Mesothelial cell of epicardium (in vitro differentiated cells): Measurements from ENCODE around the gene PLXND1. TPM values are rescaled to one million over a fixed set of nuclear protein-coding genes. Genes with fewer than 3 reads are reported as not detected.

Experiments
- DNase-seq, 2 experiments: peaks; one replicate each; pipeline ENCODE4 v3.0.0; 2021; ENCODE audit warnings: low spot score in 2 of 2; ENCODE audit not compliant: unreplicated experiment in 2 of 2
- H3K27ac Mint-ChIP-seq: 2 replicates; pipeline ENCODE4 v1.8.0; 2021; ENCODE audit warnings: mixed read lengths
- H3K27me3 Mint-ChIP-seq: 2 replicates; pipeline ENCODE4 v1.8.0; 2021; ENCODE audit warnings: low read depth, mixed read lengths
- H3K36me3 Mint-ChIP-seq: 2 replicates; pipeline ENCODE4 v1.8.0; 2021; ENCODE audit warnings: mixed read lengths
- H3K4me1 Mint-ChIP-seq: 2 replicates; pipeline ENCODE4 v1.8.0; 2021; ENCODE audit warnings: mixed read lengths
- H3K4me3 Mint-ChIP-seq: 2 replicates; pipeline ENCODE4 v1.8.0; 2021; ENCODE audit warnings: mild to moderate bottlenecking, moderate library complexity, mixed read lengths
- H3K9me3 Mint-ChIP-seq: 2 replicates; pipeline ENCODE4 v1.8.0; 2021; ENCODE audit warnings: mixed read lengths
- total RNA-seq: library from RNA; stranded (reverse); gene quantifications from 3 replicates; pipeline ENCODE4 v1.2.1, GENCODE V29; 2021
- TF ChIP-seq, protein P1 (sequence below): fragments of 200-600 bp; sonication (generic); IDR thresholded peaks from one replicate; pipeline ENCODE4 v1.5.0; 2021; ENCODE audit warnings: antibody characterized with exemption; ENCODE audit not compliant: unreplicated experiment

The PLXND1 gene
- total RNA-seq, 1 donor from 2014 or later, result 60.6 TPM

DNA sequence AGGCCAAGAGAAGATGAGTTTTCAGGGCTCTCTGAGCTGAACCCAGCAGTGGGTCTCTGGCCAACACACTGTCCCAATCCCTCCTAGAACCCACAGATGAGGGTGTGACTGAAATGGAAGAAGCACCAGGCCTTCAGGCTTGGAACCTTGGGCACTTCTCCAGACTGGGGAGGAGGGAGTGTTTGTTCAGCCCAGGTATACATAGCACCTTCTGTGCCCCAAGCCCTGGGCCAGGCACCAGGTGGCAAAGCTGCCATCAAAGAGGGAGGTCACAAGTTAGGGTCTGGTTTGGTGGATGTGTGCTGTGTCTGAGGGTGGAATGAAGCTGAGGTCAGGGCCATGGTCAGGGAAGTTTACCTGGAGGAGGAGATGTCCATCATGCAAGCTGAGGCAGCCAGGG lies 93.9 kb downstream of the PLXND1 start:
- TF ChIP-seq, protein P1, sequence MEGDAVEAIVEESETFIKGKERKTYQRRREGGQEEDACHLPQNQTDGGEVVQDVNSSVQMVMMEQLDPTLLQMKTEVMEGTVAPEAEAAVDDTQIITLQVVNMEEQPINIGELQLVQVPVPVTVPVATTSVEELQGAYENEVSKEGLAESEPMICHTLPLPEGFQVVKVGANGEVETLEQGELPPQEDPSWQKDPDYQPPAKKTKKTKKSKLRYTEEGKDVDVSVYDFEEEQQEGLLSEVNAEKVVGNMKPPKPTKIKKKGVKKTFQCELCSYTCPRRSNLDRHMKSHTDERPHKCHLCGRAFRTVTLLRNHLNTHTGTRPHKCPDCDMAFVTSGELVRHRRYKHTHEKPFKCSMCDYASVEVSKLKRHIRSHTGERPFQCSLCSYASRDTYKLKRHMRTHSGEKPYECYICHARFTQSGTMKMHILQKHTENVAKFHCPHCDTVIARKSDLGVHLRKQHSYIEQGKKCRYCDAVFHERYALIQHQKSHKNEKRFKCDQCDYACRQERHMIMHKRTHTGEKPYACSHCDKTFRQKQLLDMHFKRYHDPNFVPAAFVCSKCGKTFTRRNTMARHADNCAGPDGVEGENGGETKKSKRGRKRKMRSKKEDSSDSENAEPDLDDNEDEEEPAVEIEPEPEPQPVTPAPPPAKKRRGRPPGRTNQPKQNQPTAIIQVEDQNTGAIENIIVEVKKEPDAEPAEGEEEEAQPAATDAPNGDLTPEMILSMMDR, result no peak
- Mint-ChIP-seq H3K36me3 (peaks cover 20% of the 10 kb centered on the region), H3K4me3 (no peak overlapping the region), H3K9me3 (no peaks in the 10 kb centered on the region), H3K27me3 (no peaks in the 10 kb centered on the region), H3K4me1 (no peaks in the 10 kb centered on the region), H3K27ac (no peak overlapping the region)
- DNase-seq, result no peak

DNA sequence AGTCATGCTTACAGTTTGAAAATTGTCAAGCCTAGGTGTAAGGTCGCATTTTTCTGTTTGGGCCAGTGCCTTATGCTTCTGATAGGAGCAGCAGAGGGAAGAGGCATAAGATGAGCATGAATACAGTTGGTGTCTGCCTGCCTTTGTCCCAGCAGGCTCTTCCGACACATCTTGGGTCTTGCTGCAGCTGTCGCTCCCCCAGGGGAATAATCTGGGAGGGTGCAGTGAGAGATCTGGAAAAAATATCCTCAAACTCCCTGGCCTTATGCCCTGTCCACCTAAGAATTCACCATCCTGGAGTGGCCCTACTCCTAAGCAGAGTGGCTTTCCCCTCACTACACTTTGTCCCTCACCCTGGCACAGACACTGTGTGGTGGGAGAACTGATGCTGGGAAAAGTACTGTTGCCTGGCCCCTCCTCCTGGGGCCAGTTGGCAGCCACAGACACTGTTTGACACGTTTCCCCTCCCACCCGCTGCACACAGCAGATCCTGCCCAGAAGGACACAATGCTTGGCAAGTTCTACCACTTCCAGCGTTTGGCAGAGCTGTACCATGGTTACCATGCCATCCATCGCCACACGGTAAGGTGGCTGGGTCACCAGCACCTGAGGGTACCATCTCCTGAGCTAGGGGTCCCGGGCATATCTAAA lies 99.2 kb downstream of the PLXND1 start:
- Mint-ChIP-seq H3K4me3 (no peak overlapping the region), H3K9me3 (no peaks in the 10 kb centered on the region), H3K27me3 (no peaks in the 10 kb centered on the region), H3K4me1 (peaks cover 10% of the 10 kb centered on the region), H3K27ac (no peak overlapping the region), H3K36me3 (peaks cover 33% of the 10 kb centered on the region)
- DNase-seq, result no peak
- TF ChIP-seq, protein P1, result no peak

DNA sequence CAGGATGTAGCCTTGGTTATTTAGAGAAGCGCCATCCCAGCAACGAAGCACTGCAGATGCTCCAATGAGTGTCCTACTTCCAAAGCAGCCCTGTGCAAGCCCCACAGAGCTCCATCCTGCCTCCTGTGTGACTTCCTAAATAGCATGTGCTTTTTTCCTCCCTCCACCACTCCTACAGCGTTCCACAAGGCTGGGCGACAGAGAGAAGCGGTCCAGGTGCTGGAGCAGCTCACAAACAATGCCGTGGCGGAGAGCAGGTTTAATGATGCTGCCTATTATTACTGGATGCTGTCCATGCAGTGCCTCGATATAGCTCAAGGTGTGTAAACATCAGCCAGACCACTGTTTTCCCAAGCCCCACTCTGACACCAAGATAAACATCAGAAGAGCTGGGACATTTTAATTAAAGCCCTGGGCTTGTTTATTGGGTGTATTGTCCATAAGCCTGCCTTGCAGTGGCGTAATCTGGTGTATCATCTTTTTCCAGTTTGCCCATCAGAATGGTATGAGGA lies 100.2 kb downstream of the PLXND1 start:
- no peaks in the 10 kb centered on the region for H3K27me3 Mint-ChIP-seq
- no peak for DNase-seq
- TF ChIP-seq, protein P1, result no peak
- H3K4me1 Mint-ChIP-seq, result peaks cover 10% of the 10 kb centered on the region
- no peak overlapping the region for H3K27ac Mint-ChIP-seq
- peaks cover 26% of the 10 kb centered on the region for H3K36me3 Mint-ChIP-seq
- no peak overlapping the region for H3K4me3 Mint-ChIP-seq
- no peaks in the 10 kb centered on the region for H3K9me3 Mint-ChIP-seq

DNA sequence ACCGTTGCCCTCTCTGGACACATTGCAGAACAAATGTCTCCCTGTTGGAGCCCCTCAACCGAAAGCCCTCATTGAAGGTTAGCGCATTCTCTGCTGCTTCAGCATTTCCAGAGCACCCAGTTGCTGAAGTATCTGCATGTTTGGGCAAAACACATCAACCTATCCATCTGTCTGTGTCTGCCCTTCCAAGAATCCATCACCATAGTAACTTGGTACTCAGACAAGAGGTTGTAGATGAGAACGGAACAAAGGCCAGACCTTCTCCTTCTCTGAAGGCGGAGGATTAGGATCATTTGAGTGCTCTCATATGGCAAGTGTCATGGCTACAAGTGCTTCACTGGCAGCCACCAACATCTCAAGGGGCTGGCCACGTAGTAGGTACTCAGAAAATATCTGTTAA lies 101.1 kb downstream of the PLXND1 start:
- TF ChIP-seq, protein P1, result no peak
- Mint-ChIP-seq H3K9me3 (no peaks in the 10 kb centered on the region), H3K4me3 (no peak overlapping the region), H3K36me3 (peaks cover 32% of the 10 kb centered on the region), H3K4me1 (peaks cover 10% of the 10 kb centered on the region), H3K27ac (no peak overlapping the region), H3K27me3 (no peaks in the 10 kb centered on the region)
- no peak for DNase-seq

Other genes starting within 250 kb of the PLXND1 start
- gene EFCAB12, start 178.0 kb downstream of the PLXND1 start, total RNA-seq, result 0.74 to 1.1 TPM (median 0.80 TPM) in 3 replicates
- 26.6 to 27.1 TPM (median 26.6 TPM) in 3 replicates for gene MBD4, start 166.7 kb downstream of the PLXND1 start, total RNA-seq
- 41.9 to 48.0 TPM (median 45.8 TPM) in 3 replicates for gene IFT122, start 166.5 kb downstream of the PLXND1 start, total RNA-seq
- gene RHO, start 78.0 kb downstream of the PLXND1 start, total RNA-seq, result 0.09 to 0.11 TPM in 2 of 3 replicates, not detected in the other
- not detected in 3 replicates for gene H1-8, start 63.5 kb downstream of the PLXND1 start, total RNA-seq